ENCODE results near the gene RPLP1.

Gene RPLP1

GRCh38 chr15:69468241-69469121 is 15.9 kb downstream of the RPLP1 start:
- in situ Hi-C loops (cut with HindIII; ENCODE audit: low sequenced_read_pairs): no loop called here

GRCh38 chr15:69469467-69470201 is 17.0 kb downstream of the RPLP1 start:
- in situ Hi-C loops (cut with HindIII; ENCODE audit: low sequenced_read_pairs): no loop called here

GRCh38 chr15:69472046-69472445 is 19.4 kb downstream of the RPLP1 start:
- in situ Hi-C loops (cut with HindIII; ENCODE audit: low sequenced_read_pairs): no loop called here

- in situ Hi-C loops (cut with HindIII; ENCODE audit: low sequenced_read_pairs): no loop called here
These were observed 19.9 kb downstream of the RPLP1 start for GRCh38 chr15:69472562-69472961.

- in situ Hi-C loops (cut with HindIII; ENCODE audit: low sequenced_read_pairs): no loop called here
These were observed 21.7 kb downstream of the RPLP1 start for GRCh38 chr15:69474291-69474690.

GRCh38 chr15:69474846-69475455 is 22.3 kb downstream of the RPLP1 start:
- in situ Hi-C loops (cut with HindIII; ENCODE audit: low sequenced_read_pairs): no loop called here

GRCh38 chr15:69475769-69476358 is 23.2 kb downstream of the RPLP1 start:
- in situ Hi-C loops (cut with HindIII; ENCODE audit: low sequenced_read_pairs): no loop called here

GRCh38 chr15:69476704-69477473 is 24.3 kb downstream of the RPLP1 start:
- in situ Hi-C loops (cut with HindIII; ENCODE audit: low sequenced_read_pairs): no loop called here

- in situ Hi-C loops (cut with HindIII; ENCODE audit: low sequenced_read_pairs): no loop called here
These were observed 25.7 kb downstream of the RPLP1 start for GRCh38 chr15:69478259-69478781.

- in situ Hi-C loops (cut with HindIII; ENCODE audit: low sequenced_read_pairs): no loop called here
These were observed 26.5 kb downstream of the RPLP1 start for GRCh38 chr15:69479081-69479480.

GRCh38 chr15:69479971-69480370 is 27.4 kb downstream of the RPLP1 start:
- in situ Hi-C loops (cut with HindIII; ENCODE audit: low sequenced_read_pairs): no loop called here

GRCh38 chr15:69480932-69481331 is 28.3 kb downstream of the RPLP1 start:
- in situ Hi-C loops (cut with HindIII; ENCODE audit: low sequenced_read_pairs): no loop called here

GRCh38 chr15:69482686-69483256 is 30.2 kb downstream of the RPLP1 start:
- in situ Hi-C loops (cut with HindIII; ENCODE audit: low sequenced_read_pairs): no loop called here

- in situ Hi-C loops (cut with HindIII; ENCODE audit: low sequenced_read_pairs): no loop called here
These were observed 32.2 kb downstream of the RPLP1 start for GRCh38 chr15:69484837-69485236.

GRCh38 chr15:69486481-69487110 is 34.0 kb downstream of the RPLP1 start:
- in situ Hi-C loops (cut with HindIII; ENCODE audit: low sequenced_read_pairs): no loop called here

- in situ Hi-C loops (cut with HindIII; ENCODE audit: low sequenced_read_pairs): no loop called here
These were observed 36.5 kb downstream of the RPLP1 start for GRCh38 chr15:69489073-69489571.

- in situ Hi-C loops (cut with HindIII; ENCODE audit: low sequenced_read_pairs): no loop called here
These were observed 37.9 kb downstream of the RPLP1 start for GRCh38 chr15:69490356-69491037.

- in situ Hi-C loops (cut with HindIII; ENCODE audit: low sequenced_read_pairs): no loop called here
These were observed 38.5 kb downstream of the RPLP1 start for GRCh38 chr15:69491038-69491505.

- in situ Hi-C loops (cut with HindIII; ENCODE audit: low sequenced_read_pairs): no loop called here
These were observed 40.8 kb downstream of the RPLP1 start for GRCh38 chr15:69493406-69493805.

Data from DLD1 (cell line).